Small intestine (tissue), 7 donors: ENCODE results near the gene DYNC1H1. TPM values are rescaled to one million over a fixed set of nuclear protein-coding genes. Genes with fewer than 3 reads are reported as not detected.

Experiments
- DNase-seq, 2 donors: peaks; one replicate each; pipeline versions ENCODE4 v3.0.0 to v3.0.0-alpha.2; 2013
- FAIRE-seq: peaks from 2 replicates; lab custom pipeline; 2012; peaks lifted over from hg19 to GRCh38; lab: Jason Lieb, UNC
- H3K27ac ChIP-seq, 3 donors: one replicate each; pipeline ENCODE4 v1.5.1; 2013; ENCODE audit warnings: low read length in 2 of 3, mild to moderate bottlenecking in 2 of 3, control low read depth in 1 of 3, inconsistent platforms in 1 of 3, low read depth in 1 of 3, moderate library complexity in 1 of 3
- H3K27me3 ChIP-seq, 3 donors: one replicate each; pipeline ENCODE4 v1.6.1; 2013; ENCODE audit warnings: low read length in 3 of 3, inconsistent platforms in 1 of 3; ENCODE audit not compliant: control insufficient read depth in 3 of 3, insufficient read depth in 3 of 3
- H3K36me3 ChIP-seq, 3 donors: one replicate each; pipeline ENCODE4 v1.6.1; 2013; ENCODE audit warnings: low read length in 3 of 3, inconsistent platforms in 1 of 3, low read depth in 1 of 3, mild to moderate bottlenecking in 1 of 3, moderate library complexity in 1 of 3; ENCODE audit not compliant: control insufficient read depth in 3 of 3, insufficient read depth in 2 of 3
- H3K4me1 ChIP-seq, 3 donors: one replicate each; pipeline ENCODE4 v1.6.1; 2013; ENCODE audit warnings: low read length in 2 of 3, inconsistent platforms in 1 of 3, low read depth in 1 of 3, mild to moderate bottlenecking in 1 of 3, moderate library complexity in 1 of 3; ENCODE audit not compliant: control insufficient read depth in 3 of 3, insufficient read depth in 2 of 3
- H3K4me3 ChIP-seq, 3 donors: one replicate each; pipeline ENCODE4 v1.5.1; 2013; ENCODE audit warnings: low read length in 3 of 3, control low read depth in 1 of 3, inconsistent platforms in 1 of 3, low read depth in 1 of 3, mild to moderate bottlenecking in 1 of 3, moderate library complexity in 1 of 3
- H3K9me3 ChIP-seq, 2 donors: one replicate each; pipeline ENCODE4 v1.6.1; 2013; ENCODE audit warnings: low read depth in 1 of 2, low read length in 1 of 2; ENCODE audit not compliant: control insufficient read depth in 2 of 2, insufficient read depth in 1 of 2
- WGBS, 3 donors: extraction: QIAGEN DNeasy Blood & Tissue Kit; methylation state at CpG; one replicate each; pipeline ENCODE4 v1.1.7; 2013; 5-methylcytosine and 5-hydroxymethylcytosine counted together
- polyA plus RNA-seq, 4 donors: library from polyadenylated mRNA; stranded (reverse) in 3 of 4; unstranded in 1 of 4; fragments of 200-250 nt in 3 of 4; fragments of 120-200 nt in 1 of 4; gene quantifications; one replicate each; pipeline versions ENCODE4 v1.2.1 to v1.2.3, GENCODE V29; 2013
- donor health status: healthy with polysubstance abuse.
- donor health status: control.
- donor health status: control.
- donor health status: Bipolar disorder and iron deficiency.
- donor health status: healthy.

DYNC1H1 gene
- polyA plus RNA-seq, 4 donors = 74.3 to 248 (median 116) TPM

DNA sequence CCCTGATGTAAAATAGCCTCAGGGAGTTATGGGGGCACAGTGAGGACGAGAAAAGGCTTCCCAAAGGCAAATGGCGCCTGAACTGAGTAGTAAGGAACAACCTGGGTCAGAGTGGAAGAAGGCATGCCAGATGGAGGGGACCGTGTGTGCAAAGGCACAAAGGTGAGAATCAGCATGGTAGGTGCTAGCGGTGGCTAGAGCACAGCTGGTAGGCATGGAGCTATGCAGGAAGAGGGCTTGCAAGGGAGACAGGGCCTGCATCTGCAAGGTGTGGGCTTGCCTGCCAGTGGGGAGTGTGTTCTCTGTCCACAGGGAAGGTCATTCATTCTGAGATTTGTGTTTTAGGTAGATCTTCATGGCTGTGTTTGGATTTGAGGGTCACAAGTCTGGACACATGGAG, 141.0 kb downstream of the DYNC1H1 start:
- no peak for FAIRE-seq
- H3K27ac ChIP-seq = no peak overlapping the region
- H3K4me1 ChIP-seq = no peaks in the 10 kb centered on the region
- H3K36me3 ChIP-seq = peaks cover 0 to 4% (median 0%) of the 10 kb centered on the region in 3 donors
- H3K9me3 ChIP-seq = peaks cover 0 to 3% of the 10 kb centered on the region in 2 donors
- WGBS, 3 donors = 81 to 87% (median 84%) methylated on average over 4 of the region's 4 CpGs
- no peak overlapping the region for H3K4me3 ChIP-seq
- no peaks in the 10 kb centered on the region for H3K27me3 ChIP-seq
- DNase-seq = no peak

Other genes with a start within 250 kb of the DYNC1H1 start
- gene PPP2R5C, start 202.9 kb upstream of the DYNC1H1 start, polyA plus RNA-seq = 10 to 100 TPM; 59.6 to 90.8 (median 74.2) TPM
- 100 to 1,000 TPM; 169 to 513 (median 306) TPM for gene HSP90AA1, start 122.5 kb downstream of the DYNC1H1 start, polyA plus RNA-seq
- gene WDR20, start 175.3 kb downstream of the DYNC1H1 start, polyA plus RNA-seq = 10 to 100 TPM; 14.6 to 33.1 (median 23.3) TPM